Skin epidermis (tissue), 12 donors: ENCODE measurements around the gene NINJ1.

ENCODE experiments used
- H3K27ac ChIP-seq, 21 experiments: fragments of 200-600 bp; sonication (generic) in 11 of 21; one replicate each; pipeline ENCODE4 v1.5.0; 2020; ENCODE audit warnings: mild to moderate bottlenecking in 3 of 21, inconsistent platforms in 2 of 21, moderate library complexity in 2 of 21
- H3K4me3 ChIP-seq, 7 experiments: fragments of 200-600 bp; sonication (generic) in 2 of 7; one replicate each; pipeline ENCODE4 v1.5.0; 2020; ENCODE audit warnings: inconsistent platforms in 2 of 7, mild to moderate bottlenecking in 2 of 7, moderate library complexity in 1 of 7

Gene NINJ1

DNA sequence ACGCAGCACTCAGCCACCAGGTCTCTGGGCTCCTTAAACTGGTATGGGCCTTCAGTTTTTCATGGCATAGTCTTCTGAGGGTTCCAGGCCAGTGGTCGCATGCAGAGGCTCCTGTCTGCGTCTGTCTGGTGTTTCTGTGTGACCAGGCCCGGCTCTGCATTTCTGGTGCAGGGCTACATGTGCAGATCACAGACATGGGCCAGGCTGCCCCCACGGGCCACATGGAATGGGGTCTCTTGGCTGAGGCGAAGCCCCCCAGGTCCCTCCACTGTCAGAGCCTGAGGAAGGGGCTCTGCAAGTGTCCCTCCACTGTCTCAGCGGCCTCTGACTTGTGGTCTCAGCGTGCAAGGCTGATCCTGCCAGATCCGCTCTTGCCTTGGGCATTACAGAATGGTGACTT, 53.6 kb downstream of the NINJ1 start:
- no peak overlapping the region for H3K4me3 ChIP-seq
- no peak overlapping the region for H3K27ac ChIP-seq

DNA sequence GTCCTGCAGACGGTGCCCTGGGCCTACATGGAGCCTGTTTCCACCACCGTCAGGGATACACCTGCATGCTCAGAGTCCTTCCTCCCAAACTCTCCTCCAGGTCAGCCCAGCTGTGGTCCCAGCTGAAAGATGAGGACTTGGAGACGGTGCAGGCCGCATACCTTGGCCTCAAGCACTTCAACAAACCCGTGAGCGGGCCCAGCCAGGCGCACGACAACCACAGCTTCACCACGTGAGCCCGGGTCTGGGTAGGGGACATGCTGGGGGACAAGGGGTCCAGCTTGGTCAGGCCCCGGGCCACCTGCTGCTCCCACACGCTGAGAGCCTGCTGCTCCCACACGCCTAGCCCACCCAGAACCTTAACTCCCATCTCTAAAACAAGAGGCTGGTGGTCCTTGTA, 54.7 kb downstream of the NINJ1 start:
- no peak overlapping the region for H3K4me3 ChIP-seq
- no peak overlapping the region for H3K27ac ChIP-seq

DNA sequence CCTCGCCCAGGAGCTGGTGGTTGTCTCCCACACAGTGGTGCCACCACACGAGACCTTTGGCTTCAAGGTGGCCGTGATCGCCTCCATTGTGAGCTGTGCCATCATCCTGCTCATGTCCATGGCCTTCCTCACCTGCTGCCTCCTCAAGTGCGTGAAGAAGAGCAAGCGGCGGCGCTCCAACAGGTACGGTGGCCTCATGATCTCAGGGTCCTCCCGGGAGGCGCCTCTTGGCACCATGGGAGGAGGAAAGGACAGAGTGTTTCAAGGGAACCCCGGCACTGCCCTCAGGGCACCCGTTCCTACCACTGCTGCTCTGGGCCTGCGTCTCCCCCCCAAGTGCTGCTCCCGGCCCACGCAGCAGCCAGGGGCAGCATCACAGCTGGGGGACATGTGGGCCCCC, 56.2 kb downstream of the NINJ1 start:
- H3K27ac ChIP-seq: no peak overlapping the region
- H3K4me3 ChIP-seq: no peak overlapping the region

- no peak overlapping the region for H3K27ac ChIP-seq
- no peak overlapping the region for H3K4me3 ChIP-seq
These were observed 56.7 kb downstream of the NINJ1 start for GRCh38 chr9:93077367-93077766.

DNA sequence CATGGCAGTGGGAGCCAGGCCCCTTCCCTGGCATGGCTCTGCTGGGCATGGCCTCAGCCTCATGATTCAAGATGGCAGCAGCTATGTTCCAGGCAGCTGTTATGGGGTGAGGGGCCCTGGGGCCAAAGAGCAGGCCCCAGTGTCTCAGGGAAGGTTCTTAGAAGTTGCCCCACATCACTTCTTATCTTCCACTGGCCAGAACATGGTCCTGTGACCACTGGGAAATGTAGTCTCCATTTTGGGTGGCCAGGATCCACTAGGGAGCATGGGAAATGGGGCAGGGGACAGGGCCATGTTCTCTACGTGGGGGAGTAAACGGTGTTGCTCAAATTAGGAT, 57.3 kb downstream of the NINJ1 start:
- H3K27ac ChIP-seq: no peak overlapping the region
- no peak overlapping the region for H3K4me3 ChIP-seq

DNA sequence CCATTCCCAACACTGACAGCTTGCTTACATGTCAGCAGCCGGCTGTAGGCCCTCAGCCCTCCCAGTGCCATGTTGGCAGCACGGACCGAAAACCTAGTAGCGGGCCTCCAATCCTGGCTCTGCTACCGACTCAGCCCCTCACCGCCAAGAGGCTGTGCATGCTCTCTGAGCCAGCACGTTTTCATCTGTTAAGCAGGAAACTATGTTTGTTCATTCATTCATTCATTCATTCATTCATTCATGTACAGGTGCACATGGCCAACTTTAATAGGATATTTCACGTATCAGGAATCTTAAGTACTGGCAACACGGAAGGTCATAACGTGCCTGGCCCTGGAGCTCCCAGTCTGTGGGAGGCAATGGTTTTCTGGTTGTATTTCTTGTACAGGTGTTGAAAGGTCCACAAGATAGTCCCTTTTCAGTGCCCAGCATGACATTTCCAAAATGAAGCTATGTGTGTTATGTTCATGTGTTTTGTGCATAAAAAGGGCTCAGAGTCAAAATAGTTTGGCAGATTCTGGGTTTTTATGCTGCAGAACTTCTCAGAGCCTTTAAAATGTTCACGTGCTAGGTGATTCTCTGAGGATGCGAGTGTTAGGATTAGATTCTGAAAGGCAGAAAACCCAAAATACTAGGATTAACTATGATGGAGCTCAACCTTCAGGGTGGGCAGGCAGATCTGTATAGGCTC, 57.8 kb downstream of the NINJ1 start:
- no peak overlapping the region for H3K4me3 ChIP-seq
- H3K27ac ChIP-seq: no peak overlapping the region

DNA sequence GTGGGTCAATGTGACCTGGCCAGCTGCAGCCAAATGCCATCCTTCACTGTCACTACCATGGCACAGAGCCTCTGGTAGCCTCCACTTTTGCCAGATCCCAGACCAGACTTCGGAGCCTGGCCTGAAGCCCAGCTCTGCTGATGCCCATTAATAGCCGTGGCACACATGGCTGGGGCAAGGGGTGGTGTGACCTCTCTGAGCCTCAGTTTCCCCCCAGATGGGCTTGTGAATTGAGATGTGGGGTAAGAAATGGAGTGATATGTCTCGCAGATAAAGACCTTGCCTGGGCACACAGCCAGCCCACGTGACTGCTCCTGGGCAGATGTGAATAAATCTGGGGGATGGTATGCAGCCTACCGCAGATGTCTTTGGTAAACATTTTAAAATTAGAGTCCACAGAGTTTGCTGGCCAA, 61.7 kb downstream of the NINJ1 start:
- Histone ChIP-seq H3K4me3 (no peak overlapping the region), H3K27ac (no peak overlapping the region)
